PC-9 (cell line): Measurements from ENCODE around the gene UNC13D.
"Not testable (repeated sequence)": the region's sequence is repeated elsewhere in the genome, so short reads cannot be mapped to it uniquely, and the experiment has no call there.

ENCODE experiments used
- EZH2 ChIP-seq: fragments of 200-600 bp; sonication (generic); IDR thresholded peaks from 2 replicates; pipeline ENCODE4 v1.8.0; 2017; ENCODE audit warnings: antibody characterized with exemption, low read depth
- TF ChIP-seq, protein P1 (sequence below): fragments of 200-600 bp; sonication (generic); conservative IDR thresholded peaks from 2 replicates; pipeline ENCODE4 v1.6.1; 2017; ENCODE audit warnings: mixed run types, antibody characterized with exemption, mild to moderate bottlenecking, moderate library complexity

DNA sequence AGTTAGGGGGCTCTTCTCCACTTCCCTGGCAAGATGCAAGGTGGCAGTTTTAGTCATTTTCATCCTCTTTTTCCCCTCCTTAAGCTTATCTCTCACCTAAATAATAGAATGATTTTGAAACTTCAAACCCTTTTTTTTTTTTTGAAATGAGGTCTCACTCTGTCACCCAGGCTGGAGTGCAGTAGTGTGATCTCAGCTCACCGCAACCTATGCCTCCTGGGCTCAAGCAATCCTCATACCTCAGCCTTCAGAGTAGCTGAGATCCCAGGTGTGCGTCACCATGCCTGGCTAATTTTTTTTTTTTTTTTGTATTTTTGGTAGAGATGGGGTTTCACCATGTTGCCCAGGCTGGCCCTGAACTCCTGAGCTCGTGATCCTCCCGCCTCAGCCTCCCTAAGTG is 20.7 kb upstream of the UNC13D start:
- TF ChIP-seq, protein P1, sequence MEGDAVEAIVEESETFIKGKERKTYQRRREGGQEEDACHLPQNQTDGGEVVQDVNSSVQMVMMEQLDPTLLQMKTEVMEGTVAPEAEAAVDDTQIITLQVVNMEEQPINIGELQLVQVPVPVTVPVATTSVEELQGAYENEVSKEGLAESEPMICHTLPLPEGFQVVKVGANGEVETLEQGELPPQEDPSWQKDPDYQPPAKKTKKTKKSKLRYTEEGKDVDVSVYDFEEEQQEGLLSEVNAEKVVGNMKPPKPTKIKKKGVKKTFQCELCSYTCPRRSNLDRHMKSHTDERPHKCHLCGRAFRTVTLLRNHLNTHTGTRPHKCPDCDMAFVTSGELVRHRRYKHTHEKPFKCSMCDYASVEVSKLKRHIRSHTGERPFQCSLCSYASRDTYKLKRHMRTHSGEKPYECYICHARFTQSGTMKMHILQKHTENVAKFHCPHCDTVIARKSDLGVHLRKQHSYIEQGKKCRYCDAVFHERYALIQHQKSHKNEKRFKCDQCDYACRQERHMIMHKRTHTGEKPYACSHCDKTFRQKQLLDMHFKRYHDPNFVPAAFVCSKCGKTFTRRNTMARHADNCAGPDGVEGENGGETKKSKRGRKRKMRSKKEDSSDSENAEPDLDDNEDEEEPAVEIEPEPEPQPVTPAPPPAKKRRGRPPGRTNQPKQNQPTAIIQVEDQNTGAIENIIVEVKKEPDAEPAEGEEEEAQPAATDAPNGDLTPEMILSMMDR = not testable (repeated sequence)
- not testable (repeated sequence) for TF ChIP-seq EZH2
